Neuronal stem cell (in vitro differentiated cells): ENCODE results near the gene TMEM163.
"Not testable (repeated sequence)": the region's sequence is repeated elsewhere in the genome, so short reads cannot be mapped to it uniquely, and the experiment has no call there.

Experiments used
- DNase-seq: peaks from one replicate; pipeline ENCODE4 v3.0.0-alpha.2; 2013; ENCODE audit warnings: low spot score
- H2AFZ ChIP-seq: one replicate; pipeline ENCODE4 v1.6.1; 2013; ENCODE audit warnings: mild to moderate bottlenecking, low read length, inconsistent platforms
- H2AK5ac ChIP-seq: 2 replicates; pipeline ENCODE4 v1.6.1; 2013; ENCODE audit warnings: low read depth, mild to moderate bottlenecking, inconsistent platforms, low read length, moderate library complexity, mixed read lengths
- H2BK120ac ChIP-seq: 2 replicates; pipeline ENCODE4 v1.6.1; 2013; ENCODE audit warnings: low read depth, mild to moderate bottlenecking, inconsistent platforms, low read length, moderate library complexity, mixed read lengths
- H2BK12ac ChIP-seq: one replicate; pipeline ENCODE4 v1.6.1; 2013; ENCODE audit warnings: low read length, inconsistent platforms
- H2BK15ac ChIP-seq: 2 replicates; pipeline ENCODE4 v1.6.1; 2013; ENCODE audit warnings: mild to moderate bottlenecking, low read length, inconsistent platforms, mixed read lengths
- H2BK5ac ChIP-seq: one replicate; pipeline ENCODE4 v1.6.1; 2013; ENCODE audit warnings: inconsistent platforms, mild to moderate bottlenecking, low read length, moderate library complexity
- H3K14ac ChIP-seq: one replicate; pipeline ENCODE4 v1.6.1; 2013; ENCODE audit warnings: low read length, inconsistent platforms
- H3K18ac ChIP-seq: 2 replicates; pipeline ENCODE4 v1.6.1; 2013; ENCODE audit warnings: low read length, inconsistent platforms
- H3K23ac ChIP-seq: 2 replicates; pipeline ENCODE4 v1.6.1; 2013; ENCODE audit warnings: low read depth, mild to moderate bottlenecking, mixed read lengths, low read length, inconsistent platforms; ENCODE audit not compliant: poor library complexity
- H3K27ac ChIP-seq: replicated peaks from 3 replicates; pipeline ENCODE4 v1.5.1; 2013; ENCODE audit warnings: low read length, inconsistent platforms
- H3K27me3 ChIP-seq, 3 experiments: 2 replicates each; pipeline ENCODE4 v1.6.1; 2013; ENCODE audit warnings: low read length in 3 of 3, mild to moderate bottlenecking in 2 of 3, inconsistent platforms in 1 of 3, low read depth in 1 of 3, mixed read lengths in 1 of 3, moderate library complexity in 1 of 3; ENCODE audit not compliant: control insufficient read depth in 3 of 3, insufficient read depth in 3 of 3
- H3K36me3 ChIP-seq, 2 donors: replicated peaks in 1 of 2; 2 replicates each; pipeline ENCODE4 v1.6.1; 2013; ENCODE audit warnings: low read length in 2 of 2; ENCODE audit not compliant: control insufficient read depth in 2 of 2, insufficient read depth in 2 of 2
- H3K4ac ChIP-seq: 2 replicates; pipeline ENCODE4 v1.6.1; 2013; ENCODE audit warnings: inconsistent platforms, mild to moderate bottlenecking, low read length, moderate library complexity
- H3K4me1 ChIP-seq, 2 donors: 1 replicate in 1 of 2; 2 replicates in 1 of 2; pipeline ENCODE4 v1.6.1; 2013; ENCODE audit warnings: low read length in 2 of 2, low read depth in 1 of 2; ENCODE audit not compliant: control insufficient read depth in 2 of 2, insufficient read depth in 1 of 2
- H3K4me2 ChIP-seq: one replicate; pipeline ENCODE4 v1.6.1; 2013; ENCODE audit warnings: mild to moderate bottlenecking, low read length, inconsistent platforms; ENCODE audit not compliant: insufficient read depth, poor library complexity, severe bottlenecking
- H3K4me3 ChIP-seq, 2 donors: 2 replicates each; pipeline ENCODE4 v1.5.1; 2013; ENCODE audit warnings: low read length in 2 of 2, mild to moderate bottlenecking in 2 of 2, inconsistent platforms in 1 of 2, moderate library complexity in 1 of 2
- H3K79me1 ChIP-seq: one replicate; pipeline ENCODE4 v1.6.1; 2013; ENCODE audit warnings: low read depth, mild to moderate bottlenecking, inconsistent platforms, low read length, moderate library complexity
- H3K9ac ChIP-seq: one replicate; pipeline ENCODE4 v1.6.1; 2013; ENCODE audit warnings: mild to moderate bottlenecking, low read depth, low read length, inconsistent platforms; ENCODE audit not compliant: poor library complexity
- H3K9me3 ChIP-seq, 2 donors: replicated peaks in 1 of 2; 2 replicates each; pipeline versions ENCODE3 to v1.6.1; 2013; ENCODE audit warnings: low read length in 2 of 2, mild to moderate bottlenecking in 2 of 2, inconsistent platforms in 1 of 2, low read depth in 1 of 2, mixed read lengths in 1 of 2, moderate library complexity in 1 of 2; ENCODE audit not compliant: control insufficient read depth in 2 of 2, insufficient read depth in 1 of 2
- H4K8ac ChIP-seq: one replicate; pipeline ENCODE4 v1.6.1; 2013; ENCODE audit warnings: low read depth, mild to moderate bottlenecking, inconsistent platforms, low read length, moderate library complexity
- H4K91ac ChIP-seq: one replicate; pipeline ENCODE4 v1.6.1; 2013; ENCODE audit warnings: low read length, low read depth, mild to moderate bottlenecking, inconsistent platforms; ENCODE audit not compliant: poor library complexity
- WGBS, 2 donors: extraction: QIAGEN DNeasy Blood & Tissue Kit; methylation state at CpG; one replicate each; pipeline ENCODE4 v1.1.7; 2013; ENCODE audit warnings: missing lambda C conversion rate in 2 of 2, mixed read lengths in 1 of 2; ENCODE audit not compliant: insufficient read length in 2 of 2, insufficient replicate concordance in 1 of 2; ENCODE audit errors: extremely low coverage in 2 of 2; 5-methylcytosine and 5-hydroxymethylcytosine counted together

TMEM163 gene

GRCh38 chr2:134591526-134591925 is 127.3 kb downstream of the TMEM163 start:
- Histone ChIP-seq H2AK5ac (no peak overlapping the region), H3K36me3 (no peaks in the 10 kb centered on the region), H4K91ac (no peak overlapping the region), H3K27ac (no peak overlapping the region), H2AFZ (no peak overlapping the region), H3K79me1 (no peaks in the 10 kb centered on the region), H3K4me1 (peaks cover 0 to 12% of the 10 kb centered on the region in 2 donors), H3K9ac (no peak overlapping the region), H3K4me2 (no peak overlapping the region), H3K4me3 (no peak overlapping the region), H3K4ac (no peak overlapping the region), H4K8ac (no peak overlapping the region), H3K27me3 (no peaks in the 10 kb centered on the region), H2BK5ac (no peak overlapping the region), H2BK120ac (no peak overlapping the region), H2BK12ac (no peak overlapping the region), H3K14ac (no peak overlapping the region), H3K9me3 (peaks cover 8 to 10% of the 10 kb centered on the region in 2 donors), H3K18ac (no peak overlapping the region), H3K23ac (no peak overlapping the region), H2BK15ac (no peak overlapping the region)
- no CpG with 5 or more reads among the region's 1 CpG for WGBS, 2 donors
- no peak for DNase-seq

- no peak overlapping the region for H3K4me3 ChIP-seq
- WGBS, 2 donors, result no CpG with 5 or more reads among the region's 1 CpG
- no peak overlapping the region for H4K8ac ChIP-seq
Measured at GRCh38 chr2:134590679-134591078, 128.1 kb downstream of the TMEM163 start.

GRCh38 chr2:134589171-134590083 is 129.4 kb downstream of the TMEM163 start:
- H2AFZ ChIP-seq, result not testable (repeated sequence)
- no CpG with 5 or more reads among the region's 4 CpGs for WGBS, 2 donors

More at GRCh38 chr2:134590679-134591078, 128.1 kb downstream of the TMEM163 start:
- H2AK5ac ChIP-seq, result no peak overlapping the region
- peaks cover 0 to 12% of the 10 kb centered on the region in 2 donors for H3K4me1 ChIP-seq
- H2BK120ac ChIP-seq, result no peak overlapping the region
- peaks cover 8 to 10% of the 10 kb centered on the region in 2 donors for H3K9me3 ChIP-seq
- DNase-seq, result no peak
- H4K91ac ChIP-seq, result no peak overlapping the region
- no peak overlapping the region for H2BK15ac ChIP-seq
- H3K4me2 ChIP-seq, result no peak overlapping the region
- no peaks in the 10 kb centered on the region for H3K79me1 ChIP-seq
- H2AFZ ChIP-seq, result no peak overlapping the region
- H3K18ac ChIP-seq, result no peak overlapping the region
- no peak overlapping the region for H2BK5ac ChIP-seq
- no peak overlapping the region for H3K4ac ChIP-seq
- H3K23ac ChIP-seq, result no peak overlapping the region
- no peak overlapping the region for H2BK12ac ChIP-seq
- no peak overlapping the region for H3K9ac ChIP-seq
- H3K36me3 ChIP-seq, result no peaks in the 10 kb centered on the region
- H3K27me3 ChIP-seq, result no peaks in the 10 kb centered on the region
- H3K14ac ChIP-seq, result no peak overlapping the region
- H3K27ac ChIP-seq, result no peak overlapping the region

GRCh38 chr2:134588556-134588955 is 130.2 kb downstream of the TMEM163 start:
- Histone ChIP-seq H2AK5ac (no peak overlapping the region), H3K27me3 (no peaks in the 10 kb centered on the region), H3K36me3 (no peaks in the 10 kb centered on the region), H3K9ac (no peak overlapping the region), H3K18ac (no peak overlapping the region), H3K4me1 (peaks cover 0 to 8% of the 10 kb centered on the region in 2 donors), H3K27ac (no peak overlapping the region), H3K9me3 (peaks cover 8 to 10% of the 10 kb centered on the region in 2 donors), H3K4ac (no peak overlapping the region), H3K4me3 (no peak overlapping the region), H3K4me2 (no peak overlapping the region), H3K14ac (no peak overlapping the region), H2BK15ac (no peak overlapping the region), H2BK12ac (no peak overlapping the region), H4K91ac (no peak overlapping the region), H3K79me1 (no peaks in the 10 kb centered on the region), H2BK5ac (no peak overlapping the region), H2AFZ (no peak overlapping the region), H3K23ac (no peak overlapping the region), H4K8ac (no peak overlapping the region), H2BK120ac (no peak overlapping the region)
- no peak for DNase-seq
- WGBS, 2 donors, result no CpG with 5 or more reads among the region's 2 CpGs

More at GRCh38 chr2:134589171-134590083, 129.4 kb downstream of the TMEM163 start:
- H3K4me3 ChIP-seq, H3K79me1 ChIP-seq, H3K36me3 ChIP-seq, H3K18ac ChIP-seq, H2BK120ac ChIP-seq, H3K14ac ChIP-seq, H2BK12ac ChIP-seq, DNase-seq, H3K27ac ChIP-seq, H2BK15ac ChIP-seq, H2AK5ac ChIP-seq, H3K4ac ChIP-seq, H4K91ac ChIP-seq, H3K23ac ChIP-seq, H3K9ac ChIP-seq, H4K8ac ChIP-seq, H3K4me2 ChIP-seq, H3K27me3 ChIP-seq, H2BK5ac ChIP-seq: not testable (repeated sequence)
- Histone ChIP-seq H3K4me1 (peaks cover 0 to 12% of the 10 kb centered on the region in 2 donors), H3K9me3 (peaks cover 8 to 10% of the 10 kb centered on the region in 2 donors)
